Effector memory CD4-positive, alpha-beta T cell (primary cell): ENCODE measurements around the gene NPAS4.
"Not testable (repeated sequence)": the region's sequence is repeated elsewhere in the genome, so short reads cannot be mapped to it uniquely, and the experiment has no call there.

Experiments used
- DNase-seq, 3 donors: peaks; one replicate each; pipeline ENCODE4 v3.0.0-alpha.2; 2020
- H3K27ac ChIP-seq: 2 replicates; pipeline ENCODE4 v1.7.0; 2013; ENCODE audit warnings: mild to moderate bottlenecking, low read length, moderate library complexity; ENCODE audit not compliant: insufficient read depth, poor library complexity, severe bottlenecking
- H3K27me3 ChIP-seq: replicated peaks from 2 replicates; pipeline ENCODE4 v1.7.0; 2013; ENCODE audit warnings: mild to moderate bottlenecking, low read length; ENCODE audit not compliant: insufficient read depth, control insufficient read depth, poor library complexity, severe bottlenecking
- H3K36me3 ChIP-seq: 2 replicates; pipeline ENCODE4 v1.7.0; 2013; ENCODE audit warnings: mild to moderate bottlenecking, low read length, moderate library complexity; ENCODE audit not compliant: control insufficient read depth, insufficient read depth
- H3K4me1 ChIP-seq: 2 replicates; pipeline ENCODE4 v1.7.0; 2013; ENCODE audit warnings: low read length, mild to moderate bottlenecking; ENCODE audit not compliant: control insufficient read depth, insufficient read depth, poor library complexity, severe bottlenecking
- H3K4me3 ChIP-seq: 2 replicates; pipeline ENCODE4 v1.7.0; 2013; ENCODE audit warnings: low read length, low read depth, mild to moderate bottlenecking; ENCODE audit not compliant: insufficient read depth, poor library complexity, severe bottlenecking
- H3K9me3 ChIP-seq: 2 replicates; pipeline ENCODE4 v1.7.0; 2013; ENCODE audit warnings: mild to moderate bottlenecking, low read length, moderate library complexity; ENCODE audit not compliant: control insufficient read depth

The NPAS4 gene

GRCh38 chr11:66432597-66432996 is 11.8 kb downstream of the NPAS4 start:
- no peak overlapping the region for H3K27ac ChIP-seq

DNA sequence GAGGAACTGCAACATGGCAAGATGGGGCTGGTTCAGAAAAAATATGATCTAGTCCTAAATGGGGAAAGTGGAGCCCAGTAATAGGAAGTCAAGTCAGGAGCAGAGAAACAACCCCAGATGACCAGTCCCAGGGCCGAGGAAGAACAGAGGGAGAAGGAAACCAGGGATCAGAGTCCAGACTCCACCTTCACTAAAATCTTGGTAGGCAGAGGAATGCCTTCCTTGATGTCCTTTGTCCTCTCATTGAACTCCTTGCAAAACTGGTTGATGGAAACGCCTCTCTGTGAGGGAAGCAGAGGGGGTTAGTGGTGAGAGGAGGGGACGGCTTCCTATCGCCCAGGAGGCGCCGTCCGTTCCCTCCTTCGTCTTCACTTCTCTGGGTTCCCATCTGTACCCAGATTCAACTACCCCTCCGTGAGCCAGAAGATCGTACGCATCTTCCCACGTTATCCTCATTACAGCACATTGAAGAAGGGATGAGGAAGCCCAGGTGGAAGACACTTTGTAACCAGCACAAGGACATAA is 17.2 kb downstream of the NPAS4 start:
- H3K36me3 ChIP-seq = peaks cover 25% of the 10 kb centered on the region
- peak overlapping the region; percentile 84 for H3K27ac ChIP-seq
- H3K4me3 ChIP-seq = peak overlapping the region; percentile 89
- H3K9me3 ChIP-seq = peaks cover under 1% of the 10 kb centered on the region
- no peaks in the 10 kb centered on the region for H3K27me3 ChIP-seq
- no peak for DNase-seq
- H3K4me1 ChIP-seq = no peaks in the 10 kb centered on the region

More at GRCh38 chr11:66432597-66432996, 11.8 kb downstream of the NPAS4 start:
- Histone ChIP-seq H3K9me3 (no peaks in the 10 kb centered on the region), H3K4me3 (no peak overlapping the region), H3K4me1 (no peaks in the 10 kb centered on the region), H3K36me3 (peaks cover 25% of the 10 kb centered on the region), H3K27me3 (no peaks in the 10 kb centered on the region)
- DNase-seq = no peak

- Histone ChIP-seq H3K4me3 (peak within 1 kb of the TSS; percentile 89), H3K36me3 (peaks cover 25% of the 10 kb centered on the region), H3K4me1 (no peaks in the 10 kb centered on the region), H3K27me3 (no peaks in the 10 kb centered on the region), H3K27ac (peak within 1 kb of the TSS; percentile 84), H3K9me3 (peaks cover 8% of the 10 kb centered on the region)
- peak; percentile 58 to 80 (median 79) for DNase-seq
Measured at GRCh38 chr11:66438504-66439466, 17.9 kb downstream of the NPAS4 start, which contains the start of gene MRPL11. MRPL11 (minus strand) TSS chr11:66438848; CDS start chr11:66438754, 94 bp downstream.

DNA sequence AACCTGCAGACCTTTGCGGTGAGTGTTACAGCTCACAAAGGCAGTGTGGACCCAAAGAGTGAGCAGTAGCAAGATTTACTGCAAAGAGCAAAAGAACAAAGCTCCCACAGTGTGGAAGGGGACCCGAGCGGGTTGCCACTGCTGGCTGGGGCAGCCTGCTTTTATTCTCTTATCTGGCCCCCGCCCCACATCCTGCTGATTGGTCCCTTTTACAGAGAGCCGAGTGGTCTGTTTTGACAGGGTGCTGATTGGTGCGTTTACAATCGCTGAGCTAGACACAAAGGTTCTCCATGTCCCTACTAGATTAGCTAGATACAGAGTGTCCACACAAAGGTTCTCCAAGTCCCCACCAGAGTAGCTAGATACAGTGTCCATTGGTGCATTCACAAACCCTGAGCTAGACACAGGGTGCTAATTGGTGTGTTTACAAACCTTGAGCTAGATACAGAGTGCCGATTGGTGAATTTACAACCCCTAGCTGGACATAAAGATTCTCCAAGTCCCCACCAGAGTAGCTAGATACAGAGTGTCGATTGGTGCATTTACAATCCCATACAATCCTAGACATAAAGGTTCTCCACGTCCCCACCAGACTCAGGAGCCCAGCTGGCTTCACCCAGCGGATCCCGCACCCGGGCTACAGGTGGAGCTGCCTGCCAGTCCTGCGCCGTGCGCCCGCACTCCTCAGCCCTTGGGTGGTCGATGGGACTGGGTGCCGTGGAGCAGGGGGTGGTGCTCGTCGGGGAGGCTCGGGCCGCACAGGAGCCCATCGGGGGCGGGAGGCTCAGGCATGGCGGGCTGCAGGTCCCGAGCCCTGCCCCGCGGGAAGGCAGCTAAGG is 19.5 kb downstream of the NPAS4 start:
- not testable (repeated sequence) for H3K27me3 ChIP-seq, H3K9me3 ChIP-seq, DNase-seq, H3K27ac ChIP-seq, H3K4me3 ChIP-seq, H3K4me1 ChIP-seq
- H3K36me3 ChIP-seq = peaks cover 18% of the 10 kb centered on the region

GRCh38 chr11:66440940-66441282 is 20.1 kb downstream of the NPAS4 start:
- H3K27me3 ChIP-seq, H3K9me3 ChIP-seq, H3K4me3 ChIP-seq: not testable (repeated sequence)

GRCh38 chr11:66443602-66444001 is 22.8 kb downstream of the NPAS4 start:
- DNase-seq = no peak
- Histone ChIP-seq H3K27me3 (no peaks in the 10 kb centered on the region), H3K36me3 (no peaks in the 10 kb centered on the region), H3K4me1 (no peaks in the 10 kb centered on the region), H3K4me3 (no peak overlapping the region), H3K27ac (no peak overlapping the region), H3K9me3 (peaks cover 8% of the 10 kb centered on the region)

More at GRCh38 chr11:66440940-66441282, 20.1 kb downstream of the NPAS4 start:
- H3K36me3 ChIP-seq = peaks cover 14% of the 10 kb centered on the region
- DNase-seq, H3K4me1 ChIP-seq, H3K27ac ChIP-seq: not testable (repeated sequence)

DNA sequence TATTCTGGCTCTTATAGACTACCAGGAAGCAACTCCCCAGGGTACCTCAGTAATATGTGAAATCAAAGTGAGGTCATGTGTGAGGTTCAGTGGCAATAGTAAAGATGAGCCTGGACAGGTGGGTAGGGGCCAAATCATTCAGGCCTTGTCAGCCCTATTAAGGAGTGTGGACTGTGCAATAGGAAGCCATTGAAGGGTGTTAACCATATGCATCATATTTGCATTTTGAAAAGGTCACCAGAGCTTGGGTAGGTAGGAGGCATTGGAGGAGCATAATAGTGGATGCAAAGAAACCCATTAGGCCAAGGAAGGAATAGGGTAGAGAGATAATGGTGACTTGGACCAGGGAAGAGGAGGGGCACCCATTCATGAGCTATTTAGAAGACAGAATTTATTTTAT is 26.2 kb downstream of the NPAS4 start:
- Histone ChIP-seq H3K4me3 (no peak overlapping the region), H3K27me3 (no peaks in the 10 kb centered on the region), H3K9me3 (peaks cover 8% of the 10 kb centered on the region), H3K4me1 (no peaks in the 10 kb centered on the region), H3K27ac (no peak overlapping the region), H3K36me3 (no peaks in the 10 kb centered on the region)
- no peak for DNase-seq

DNA sequence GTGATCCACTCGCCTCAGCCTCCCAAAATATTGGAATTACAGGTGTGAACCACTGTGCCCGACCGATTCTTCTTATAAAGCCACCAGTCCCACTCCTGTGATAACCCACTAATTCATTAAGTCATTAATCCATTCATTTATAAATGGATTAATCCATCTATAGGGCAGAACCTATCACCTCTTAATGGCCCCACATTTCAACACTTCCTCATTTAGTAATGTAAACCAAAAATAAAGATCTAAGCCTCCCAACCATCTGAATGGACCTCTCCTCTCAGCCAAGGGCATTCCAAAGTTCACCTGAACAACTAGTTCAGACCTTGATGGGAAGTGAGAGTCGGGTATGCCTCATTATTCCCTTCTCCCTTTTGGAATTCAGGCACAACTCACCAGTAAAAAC is 27.7 kb downstream of the NPAS4 start:
- peaks cover 2% of the 10 kb centered on the region for H3K9me3 ChIP-seq
- H3K4me3 ChIP-seq = no peak overlapping the region
- DNase-seq = no peak
- no peaks in the 10 kb centered on the region for H3K27me3 ChIP-seq
- H3K36me3 ChIP-seq = no peaks in the 10 kb centered on the region
- H3K27ac ChIP-seq = no peak overlapping the region
- H3K4me1 ChIP-seq = no peaks in the 10 kb centered on the region

DNA sequence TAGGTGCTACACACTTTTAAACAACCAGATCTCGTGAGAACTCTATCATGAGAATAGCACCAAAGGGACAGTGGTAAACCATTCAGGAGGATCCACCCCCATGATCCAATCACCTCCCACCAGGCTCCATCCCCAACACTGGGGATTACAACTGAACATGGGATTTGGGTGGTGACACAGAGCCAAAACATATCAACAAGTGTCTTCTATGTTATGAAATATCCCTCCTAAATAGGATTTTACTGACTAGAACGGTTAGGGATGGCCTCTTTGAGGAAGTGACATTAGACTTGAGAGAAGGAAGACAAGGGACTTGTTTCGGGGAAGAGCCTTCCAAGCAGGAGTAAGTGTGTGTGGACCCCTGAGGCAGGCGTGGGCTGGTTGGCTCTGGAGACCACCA is 29.7 kb downstream of the NPAS4 start:
- DNase-seq = no peak
- Histone ChIP-seq H3K9me3 (no peaks in the 10 kb centered on the region), H3K4me1 (no peaks in the 10 kb centered on the region), H3K27me3 (no peaks in the 10 kb centered on the region), H3K36me3 (no peaks in the 10 kb centered on the region), H3K4me3 (no peak overlapping the region), H3K27ac (no peak overlapping the region)
